ENCODE measurements around the gene SAPCD1.

The SAPCD1 gene

GRCh38 chr6:31750411-31751022 lies 11.9 kb upstream of the SAPCD1 start:
- no peak for DNase-seq (ENCODE audit: low spot score)

GRCh38 chr6:31752739-31753319 lies 9.6 kb upstream of the SAPCD1 start:
- no peak for DNase-seq (ENCODE audit: low spot score)

GRCh38 chr6:31758281-31758680 lies 4.2 kb upstream of the SAPCD1 start:
- DNase-seq (ENCODE audit: low spot score): no peak

GRCh38 chr6:31760790-31761189 lies 1.7 kb upstream of the SAPCD1 start:
- no peak for DNase-seq (ENCODE audit: low spot score)

GRCh38 chr6:31761343-31761742 lies 1.1 kb upstream of the SAPCD1 start:
- DNase-seq (ENCODE audit: low spot score): no peak

GRCh38 chr6:31762878-31763618 lies 592 bp downstream of the SAPCD1 start:
- DNase-seq (ENCODE audit: low spot score): no peak

- no peak for DNase-seq (ENCODE audit: low spot score)
Measured at GRCh38 chr6:31763619-31763940, 1.1 kb downstream of the SAPCD1 start.

GRCh38 chr6:31764198-31764597 lies 1.7 kb downstream of the SAPCD1 start:
- DNase-seq (ENCODE audit: low spot score): no peak

- DNase-seq (ENCODE audit: low spot score): no peak
Measured at GRCh38 chr6:31765559-31765909, 3.1 kb downstream of the SAPCD1 start.

GRCh38 chr6:31765910-31766794 lies 3.7 kb downstream of the SAPCD1 start:
- no peak for DNase-seq (ENCODE audit: low spot score)

- no peak for DNase-seq (ENCODE audit: low spot score)
Measured at GRCh38 chr6:31767096-31767645, 4.7 kb downstream of the SAPCD1 start.

GRCh38 chr6:31768363-31769257 lies 6.2 kb downstream of the SAPCD1 start:
- no peak for DNase-seq (ENCODE audit: low spot score)

GRCh38 chr6:31769684-31770371 lies 7.4 kb downstream of the SAPCD1 start:
- DNase-seq (ENCODE audit: low spot score): peak; percentile 72

- DNase-seq (ENCODE audit: low spot score): no peak
Measured at GRCh38 chr6:31770860-31771259, 8.4 kb downstream of the SAPCD1 start.

GRCh38 chr6:31771992-31772358 lies 9.5 kb downstream of the SAPCD1 start:
- DNase-seq (ENCODE audit: low spot score): no peak

GRCh38 chr6:31775184-31775583 lies 12.7 kb downstream of the SAPCD1 start:
- no peak for DNase-seq (ENCODE audit: low spot score)

- no peak for DNase-seq (ENCODE audit: low spot score)
Measured at GRCh38 chr6:31775633-31776484, 13.4 kb downstream of the SAPCD1 start.

GRCh38 chr6:31776485-31776988 lies 14.1 kb downstream of the SAPCD1 start:
- DNase-seq (ENCODE audit: low spot score): peak; percentile 31

GRCh38 chr6:31776989-31777666 lies 14.7 kb downstream of the SAPCD1 start, which contains the start of gene VWA7:
Gene VWA7, minus strand, starts transcription at chr6:31777328. Its CDS starts 549 bp downstream, at chr6:31776779.
- peak; percentile 54 for DNase-seq (ENCODE audit: low spot score)

All from SK-N-DZ (cell line).